K562 (cell line): Measurements from ENCODE around the gene MYH9. TPM values are rescaled to one million over a fixed set of nuclear protein-coding genes. Genes with fewer than 3 reads are reported as not detected.
A peak's percentile ranks its signal among the peaks of the same experiment; 100 is the strongest.

Source experiments
- RAD21 ChIP-seq, 2 experiments: fragments of 250-450 bp in 1 of 2; fragments of 450-650 bp in 1 of 2; sonication (Bioruptor Pico) in 1 of 2; formaldehyde crosslinking in 1 of 2; IDR thresholded peaks in 1 of 2; conservative IDR thresholded peaks in 1 of 2; 2 replicates each; pipeline versions ENCODE4 v1.4.0 to v1.8.0; 2020 to 2022; ENCODE audit warnings: mild to moderate bottlenecking in 2 of 2, moderate library complexity in 1 of 2
- TSC22D4 ChIP-seq: fragments of 450-650 bp; IDR thresholded peaks from 2 replicates; pipeline ENCODE4 v1.6.1; 2016; ENCODE audit warnings: missing genetic modification characterization, missing biosample characterization, control low read depth
- ZC3H11A ChIP-seq: IDR thresholded peaks from 2 replicates; pipeline ENCODE4 v1.6.1; 2012; ENCODE audit warnings: low read depth, low read length, improper control_type of control experiment
- polyA plus RNA-seq, 8 experiments: library from polyadenylated mRNA; depleted of rRNA in 4 of 8; stranded (reverse) in 5 of 8; unstranded in 3 of 8; fragments of >200 nt; fragmentation: Nextera tagmentation in 2 of 8; fragmentation: Illumina TruSeq in 1 of 8; extraction: Ambion mirVana in 2 of 8; extraction: Trizol in 1 of 8; gene quantifications; 2 replicates each; pipeline versions ENCODE4 v1.2.1 to v1.2.3, GENCODE V29; 2011 to 2014; ENCODE audit warnings: inconsistent platforms in 1 of 8, missing spikeins in 1 of 8
- total RNA-seq, 7 experiments: library from RNA; depleted of rRNA in 6 of 7; stranded (reverse); fragments of >200 nt in 6 of 7; fragmentation: Illumina TruSeq in 2 of 7; extraction: Trizol in 2 of 7; gene quantifications; 2 replicates each; pipeline versions ENCODE4 v1.2.1 to v1.2.3, GENCODE V29; 2011 to 2021; ENCODE audit warnings: low replicate concordance in 1 of 7
- TF ChIP-seq, protein P1 (sequence below), 2 experiments: fragments of 450-650 bp; formaldehyde crosslinking in 1 of 2; IDR thresholded peaks; 2 replicates each; pipeline versions ENCODE4 v1.4.0 to v1.6.1; 2014 to 2020; ENCODE audit warnings: mild to moderate bottlenecking in 2 of 2, borderline replicate concordance in 1 of 2, low read depth in 1 of 2
- TF ChIP-seq, protein P2 (sequence below): fragments of 450-650 bp; IDR thresholded peaks from 2 replicates; pipeline ENCODE4 v1.6.1; 2017; ENCODE audit warnings: antibody characterized with exemption
- TF ChIP-seq, protein P3 (sequence below), 2 experiments: fragments of 450-650 bp; IDR thresholded peaks; 2 replicates each; pipeline ENCODE4 v1.6.1; 2016; ENCODE audit warnings: mild to moderate bottlenecking in 2 of 2, borderline replicate concordance in 1 of 2, low read depth in 1 of 2, moderate library complexity in 1 of 2

The MYH9 gene
- total and polyA plus RNA-seq, 9 of the 15 experiments (the other 6 are each of a cell fraction or from before 2014, with no cell fraction given): 0.71 to 111 (median 24.6) TPM

DNA sequence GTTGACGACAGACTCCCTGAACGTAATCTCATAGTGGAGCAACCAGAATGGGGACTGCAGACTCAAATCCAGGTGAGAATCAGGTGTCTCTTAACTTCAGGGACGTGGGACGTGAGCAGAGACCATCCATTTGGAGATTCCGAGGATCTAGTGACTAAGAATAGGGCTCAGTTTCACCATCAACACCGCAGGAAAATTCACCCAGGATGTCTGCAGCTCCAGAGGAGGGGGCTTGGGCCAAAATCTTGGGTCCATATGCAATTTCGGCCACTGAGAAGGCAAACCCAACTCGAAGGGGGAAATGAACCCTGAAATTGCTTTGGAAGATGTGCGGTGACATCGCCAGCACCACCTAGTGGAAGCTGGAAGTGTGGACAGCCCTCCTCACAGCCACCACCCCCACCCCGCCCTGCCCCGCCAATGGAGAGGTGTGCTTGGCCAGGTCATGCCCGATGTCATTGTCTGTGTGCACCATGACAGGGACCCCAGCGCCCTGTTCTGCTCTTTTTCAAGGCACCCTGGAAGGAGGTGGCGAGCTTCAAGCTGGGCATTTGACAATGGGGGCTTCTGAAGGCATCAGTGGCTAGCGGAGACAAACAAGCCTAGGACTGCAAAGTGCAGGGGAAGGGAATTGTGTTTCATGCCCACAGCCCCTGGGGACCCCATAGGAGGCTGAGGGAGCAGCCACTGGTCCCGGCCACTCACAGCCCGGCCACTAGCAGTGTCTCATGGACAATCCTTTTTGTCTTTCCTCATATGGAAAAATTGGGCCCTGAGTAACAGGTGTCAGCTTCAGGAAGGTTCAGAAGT, 110.1 kb downstream of the MYH9 start (continued):
- TF ChIP-seq, protein P1, sequence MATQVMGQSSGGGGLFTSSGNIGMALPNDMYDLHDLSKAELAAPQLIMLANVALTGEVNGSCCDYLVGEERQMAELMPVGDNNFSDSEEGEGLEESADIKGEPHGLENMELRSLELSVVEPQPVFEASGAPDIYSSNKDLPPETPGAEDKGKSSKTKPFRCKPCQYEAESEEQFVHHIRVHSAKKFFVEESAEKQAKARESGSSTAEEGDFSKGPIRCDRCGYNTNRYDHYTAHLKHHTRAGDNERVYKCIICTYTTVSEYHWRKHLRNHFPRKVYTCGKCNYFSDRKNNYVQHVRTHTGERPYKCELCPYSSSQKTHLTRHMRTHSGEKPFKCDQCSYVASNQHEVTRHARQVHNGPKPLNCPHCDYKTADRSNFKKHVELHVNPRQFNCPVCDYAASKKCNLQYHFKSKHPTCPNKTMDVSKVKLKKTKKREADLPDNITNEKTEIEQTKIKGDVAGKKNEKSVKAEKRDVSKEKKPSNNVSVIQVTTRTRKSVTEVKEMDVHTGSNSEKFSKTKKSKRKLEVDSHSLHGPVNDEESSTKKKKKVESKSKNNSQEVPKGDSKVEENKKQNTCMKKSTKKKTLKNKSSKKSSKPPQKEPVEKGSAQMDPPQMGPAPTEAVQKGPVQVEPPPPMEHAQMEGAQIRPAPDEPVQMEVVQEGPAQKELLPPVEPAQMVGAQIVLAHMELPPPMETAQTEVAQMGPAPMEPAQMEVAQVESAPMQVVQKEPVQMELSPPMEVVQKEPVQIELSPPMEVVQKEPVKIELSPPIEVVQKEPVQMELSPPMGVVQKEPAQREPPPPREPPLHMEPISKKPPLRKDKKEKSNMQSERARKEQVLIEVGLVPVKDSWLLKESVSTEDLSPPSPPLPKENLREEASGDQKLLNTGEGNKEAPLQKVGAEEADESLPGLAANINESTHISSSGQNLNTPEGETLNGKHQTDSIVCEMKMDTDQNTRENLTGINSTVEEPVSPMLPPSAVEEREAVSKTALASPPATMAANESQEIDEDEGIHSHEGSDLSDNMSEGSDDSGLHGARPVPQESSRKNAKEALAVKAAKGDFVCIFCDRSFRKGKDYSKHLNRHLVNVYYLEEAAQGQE (IDR thresholded peaks at IDR 0.05; ENCODE audit: borderline replicate concordance): peak; percentile 35; the same call in 1 of the 2 replicates
- TF ChIP-seq, protein P1 (CRISPR knock-in tag; IDR thresholded peaks at IDR 0.05; ENCODE audit: low read depth): no peak
- TF ChIP-seq RAD21 (CRISPR knock-in tag; conservative IDR thresholded peaks at IDR 0.05 in 1 of 2, IDR thresholded peaks at IDR 0.05 in 1 of 2) (peak; percentile 24 to 67), ZC3H11A (no peak), TSC22D4 (no peak)
- TF ChIP-seq, protein P2, sequence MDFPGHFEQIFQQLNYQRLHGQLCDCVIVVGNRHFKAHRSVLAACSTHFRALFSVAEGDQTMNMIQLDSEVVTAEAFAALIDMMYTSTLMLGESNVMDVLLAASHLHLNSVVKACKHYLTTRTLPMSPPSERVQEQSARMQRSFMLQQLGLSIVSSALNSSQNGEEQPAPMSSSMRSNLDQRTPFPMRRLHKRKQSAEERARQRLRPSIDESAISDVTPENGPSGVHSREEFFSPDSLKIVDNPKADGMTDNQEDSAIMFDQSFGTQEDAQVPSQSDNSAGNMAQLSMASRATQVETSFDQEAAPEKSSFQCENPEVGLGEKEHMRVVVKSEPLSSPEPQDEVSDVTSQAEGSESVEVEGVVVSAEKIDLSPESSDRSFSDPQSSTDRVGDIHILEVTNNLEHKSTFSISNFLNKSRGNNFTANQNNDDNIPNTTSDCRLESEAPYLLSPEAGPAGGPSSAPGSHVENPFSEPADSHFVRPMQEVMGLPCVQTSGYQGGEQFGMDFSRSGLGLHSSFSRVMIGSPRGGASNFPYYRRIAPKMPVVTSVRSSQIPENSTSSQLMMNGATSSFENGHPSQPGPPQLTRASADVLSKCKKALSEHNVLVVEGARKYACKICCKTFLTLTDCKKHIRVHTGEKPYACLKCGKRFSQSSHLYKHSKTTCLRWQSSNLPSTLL: no peak
- TF ChIP-seq, protein P3, sequence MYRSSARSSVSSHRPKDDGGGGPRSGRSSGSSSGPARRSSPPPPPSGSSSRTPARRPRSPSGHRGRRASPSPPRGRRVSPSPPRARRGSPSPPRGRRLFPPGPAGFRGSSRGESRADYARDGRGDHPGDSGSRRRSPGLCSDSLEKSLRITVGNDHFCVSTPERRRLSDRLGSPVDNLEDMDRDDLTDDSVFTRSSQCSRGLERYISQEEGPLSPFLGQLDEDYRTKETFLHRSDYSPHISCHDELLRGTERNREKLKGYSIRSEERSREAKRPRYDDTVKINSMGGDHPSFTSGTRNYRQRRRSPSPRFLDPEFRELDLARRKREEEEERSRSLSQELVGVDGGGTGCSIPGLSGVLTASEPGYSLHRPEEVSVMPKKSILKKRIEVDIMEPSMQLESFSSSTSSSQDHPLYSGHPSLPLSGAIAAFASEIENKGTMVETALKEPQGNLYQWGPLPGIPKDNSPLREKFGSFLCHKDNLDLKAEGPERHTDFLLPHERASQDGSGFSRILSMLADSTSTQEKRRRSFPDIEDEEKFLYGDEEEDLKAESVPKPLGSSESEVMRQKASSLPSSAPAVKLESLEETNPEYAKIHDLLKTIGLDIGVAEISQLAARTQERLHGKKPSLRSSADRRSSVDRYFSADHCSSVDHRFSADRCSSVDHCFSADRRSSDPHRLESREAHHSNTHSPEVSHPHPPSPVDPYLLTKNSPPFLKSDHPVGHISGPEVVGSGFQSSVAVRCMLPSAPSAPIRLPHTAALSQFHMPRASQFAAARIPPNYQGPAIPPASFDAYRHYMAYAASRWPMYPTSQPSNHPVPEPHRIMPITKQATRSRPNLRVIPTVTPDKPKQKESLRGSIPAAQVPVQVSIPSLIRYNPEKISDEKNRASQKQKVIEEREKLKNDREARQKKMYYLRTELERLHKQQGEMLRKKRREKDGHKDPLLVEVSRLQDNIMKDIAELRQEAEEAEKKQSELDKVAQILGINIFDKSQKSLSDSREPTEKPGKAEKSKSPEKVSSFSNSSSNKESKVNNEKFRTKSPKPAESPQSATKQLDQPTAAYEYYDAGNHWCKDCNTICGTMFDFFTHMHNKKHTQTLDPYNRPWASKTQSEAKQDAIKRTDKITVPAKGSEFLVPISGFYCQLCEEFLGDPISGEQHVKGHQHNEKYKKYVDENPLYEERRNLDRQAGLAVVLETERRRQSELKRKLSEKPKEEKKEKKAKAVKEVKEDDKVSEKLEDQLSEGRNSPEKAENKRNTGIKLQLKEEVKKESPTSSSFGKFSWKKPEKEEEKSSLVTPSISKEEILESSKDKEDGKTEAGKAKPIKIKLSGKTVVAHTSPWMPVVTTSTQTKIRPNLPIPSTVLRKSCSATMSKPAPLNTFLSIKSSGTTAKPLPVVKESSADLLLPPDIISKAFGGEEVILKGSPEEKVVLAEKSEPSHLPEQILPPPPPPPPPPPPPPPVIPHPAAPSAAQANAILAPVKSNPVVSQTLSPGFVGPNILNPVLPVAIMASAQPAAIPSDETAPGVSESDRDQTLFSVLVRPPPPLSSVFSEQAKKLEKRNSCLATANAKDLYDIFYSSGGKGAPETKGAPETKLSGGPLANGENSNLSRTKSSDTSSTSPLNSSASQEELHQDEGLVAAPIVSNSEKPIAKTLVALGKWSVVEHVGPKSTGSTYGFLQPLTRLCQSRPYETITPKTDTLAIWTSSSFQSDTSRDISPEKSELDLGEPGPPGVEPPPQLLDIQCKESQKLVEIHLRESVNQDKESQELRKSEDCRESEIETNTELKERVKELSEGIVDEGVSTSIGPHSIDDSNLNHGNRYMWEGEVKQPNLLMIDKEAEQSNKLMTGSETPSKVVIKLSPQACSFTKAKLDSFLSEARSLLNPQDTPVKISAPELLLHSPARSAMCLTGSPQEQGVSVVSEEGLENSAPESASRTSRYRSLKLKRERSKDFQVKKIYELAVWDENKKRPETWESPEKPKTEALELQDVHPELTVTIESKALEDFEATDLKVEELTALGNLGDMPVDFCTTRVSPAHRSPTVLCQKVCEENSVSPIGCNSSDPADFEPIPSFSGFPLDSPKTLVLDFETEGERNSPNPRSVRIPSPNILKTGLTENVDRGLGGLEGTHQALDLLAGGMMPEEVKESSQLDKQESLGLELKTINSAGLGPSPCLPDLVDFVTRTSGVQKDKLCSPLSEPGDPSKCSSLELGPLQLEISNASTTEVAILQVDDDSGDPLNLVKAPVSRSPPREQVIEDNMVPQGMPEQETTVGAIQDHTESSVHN (IDR thresholded peaks at IDR 0.05; ENCODE audit: borderline replicate concordance in 1 of 2, low read depth in 1 of 2): no peak
